ENCODE measurements around the gene AFF2. TPM values are rescaled to one million over a fixed set of nuclear protein-coding genes. Genes with fewer than 3 reads are reported as not detected.

The AFF2 gene
- total and polyA plus RNA-seq, 3 donors from 2014 or later = 4.7 to 28.1 (median 21.3) TPM

- DNase-seq = no peak
- Histone ChIP-seq H3K27ac (no peak overlapping the region), H3K27me3 (no peaks in the 10 kb centered on the region), H3K4me3 (no peak overlapping the region), H3K4me1 (no peaks in the 10 kb centered on the region), H3K9me3 (no peaks in the 10 kb centered on the region), H3K36me3 (ENCODE audit: low read depth, missing control alignments) (no peaks in the 10 kb centered on the region)
- intact Hi-C loops (cut with DNase I; ENCODE audit: low total_unique reads) = no loop called here
- TF ChIP-seq CTCF (IDR thresholded peaks at IDR 0.05) (no peak), POLR2A (IDR thresholded peaks at IDR 0.05) (no peak)
- 89 to 93% methylated on average over 7 to 17 of the region's 17 CpGs for WGBS, 2 donors
Measured at GRCh38 chrX:148806145-148806870, 305.9 kb downstream of the AFF2 start.

GRCh38 chrX:148808833-148809232 lies 308.4 kb downstream of the AFF2 start:
- H3K4me1 ChIP-seq = no peaks in the 10 kb centered on the region
- intact Hi-C loops (cut with DNase I; ENCODE audit: low total_unique reads) = no loop called here
- H3K27ac ChIP-seq = no peak overlapping the region
- DNase-seq = no peak
- TF ChIP-seq CTCF (IDR thresholded peaks at IDR 0.05) = no peak
- no peak for TF ChIP-seq POLR2A (IDR thresholded peaks at IDR 0.05)
- no peaks in the 10 kb centered on the region for H3K9me3 ChIP-seq
- H3K36me3 ChIP-seq (ENCODE audit: low read depth, missing control alignments) = no peaks in the 10 kb centered on the region
- WGBS, 2 donors = 70% methylated on average over 5 to 6 of the region's 6 CpGs
- no peak overlapping the region for H3K4me3 ChIP-seq
- no peaks in the 10 kb centered on the region for H3K27me3 ChIP-seq

GRCh38 chrX:148811236-148811635 lies 310.8 kb downstream of the AFF2 start:
- no peaks in the 10 kb centered on the region for H3K4me1 ChIP-seq
- DNase-seq = no peak
- no peak overlapping the region for H3K27ac ChIP-seq
- no peak for TF ChIP-seq CTCF (IDR thresholded peaks at IDR 0.05)
- TF ChIP-seq POLR2A (IDR thresholded peaks at IDR 0.05) = no peak
- WGBS, 2 donors = 61 to 71% methylated on average over 5 of the region's 5 CpGs
- no peaks in the 10 kb centered on the region for H3K9me3 ChIP-seq
- intact Hi-C loops (cut with DNase I; ENCODE audit: low total_unique reads) = no loop called here
- H3K4me3 ChIP-seq = no peak overlapping the region
- no peaks in the 10 kb centered on the region for H3K27me3 ChIP-seq
- H3K36me3 ChIP-seq (ENCODE audit: low read depth, missing control alignments) = no peaks in the 10 kb centered on the region

GRCh38 chrX:148813422-148813821 lies 313.0 kb downstream of the AFF2 start:
- no peaks in the 10 kb centered on the region for H3K9me3 ChIP-seq
- no peaks in the 10 kb centered on the region for H3K27me3 ChIP-seq
- TF ChIP-seq CTCF (IDR thresholded peaks at IDR 0.05) (no peak), POLR2A (IDR thresholded peaks at IDR 0.05) (no peak)
- H3K27ac ChIP-seq = no peak overlapping the region
- no peaks in the 10 kb centered on the region for H3K36me3 ChIP-seq (ENCODE audit: low read depth, missing control alignments)
- WGBS, 2 donors = 100% methylated on average over 1 of the region's 1 CpG
- DNase-seq = no peak
- intact Hi-C loops (cut with DNase I; ENCODE audit: low total_unique reads) = no loop called here
- H3K4me3 ChIP-seq = no peak overlapping the region
- H3K4me1 ChIP-seq = no peaks in the 10 kb centered on the region

- intact Hi-C loops (cut with DNase I; ENCODE audit: low total_unique reads) = no loop called here
- H3K4me1 ChIP-seq = no peaks in the 10 kb centered on the region
- WGBS, 2 donors = 89 to 95% methylated on average over 3 to 4 of the region's 4 CpGs
- no peaks in the 10 kb centered on the region for H3K36me3 ChIP-seq (ENCODE audit: low read depth, missing control alignments)
- H3K27ac ChIP-seq = no peak overlapping the region
- H3K27me3 ChIP-seq = no peaks in the 10 kb centered on the region
- TF ChIP-seq CTCF (IDR thresholded peaks at IDR 0.05) = no peak
- no peak for TF ChIP-seq POLR2A (IDR thresholded peaks at IDR 0.05)
- H3K4me3 ChIP-seq = no peak overlapping the region
- no peaks in the 10 kb centered on the region for H3K9me3 ChIP-seq
- DNase-seq = no peak
Measured at GRCh38 chrX:148813967-148814366, 313.6 kb downstream of the AFF2 start.

Measured in testis (tissue), 3 donors.